K562 (cell line): ENCODE data around the gene ADCY6. TPM values are rescaled to one million over a fixed set of nuclear protein-coding genes. Genes with fewer than 3 reads are reported as not detected.

Source experiments
- DACH1 ChIP-seq: fragments of 450-650 bp; IDR thresholded peaks from 2 replicates; pipeline ENCODE4 v1.6.1; 2018; ENCODE audit not compliant: partially characterized antibody
- ESRRA ChIP-seq: fragments of 450-650 bp; IDR thresholded peaks from 2 replicates; pipeline ENCODE4 v1.6.1; 2014; ENCODE audit warnings: low read depth, mild to moderate bottlenecking, moderate library complexity, borderline replicate concordance
- FOXA3 ChIP-seq, 2 experiments: fragments of 450-650 bp in 1 of 2; sonication (generic) in 1 of 2; formaldehyde crosslinking; IDR thresholded peaks in 1 of 2; conservative IDR thresholded peaks in 1 of 2; 2 replicates each; pipeline versions ENCODE4 v1.4.0 to v1.8.0; 2020 to 2022; ENCODE audit warnings: mild to moderate bottlenecking in 2 of 2, missing genetic modification reagents in 1 of 2
- FOXK2 ChIP-seq, 2 experiments: fragments of 450-650 bp; IDR thresholded peaks in 1 of 2; conservative IDR thresholded peaks in 1 of 2; 2 replicates each; pipeline ENCODE4 v1.6.1; 2016; ENCODE audit warnings: low read depth in 2 of 2, mild to moderate bottlenecking in 1 of 2
- L3MBTL2 ChIP-seq: fragments of 450-650 bp; IDR thresholded peaks from 2 replicates; pipeline ENCODE4 v1.6.1; 2016; ENCODE audit warnings: mild to moderate bottlenecking, moderate library complexity
- MXI1 ChIP-seq: IDR thresholded peaks from 2 replicates; pipeline ENCODE4 v1.6.1; 2011; ENCODE audit warnings: low read depth, mild to moderate bottlenecking, improper control_type of control experiment, low read length
- NR4A1 ChIP-seq, 2 experiments: fragments of 250-450 bp in 1 of 2; fragments of 450-650 bp in 1 of 2; sonication (Bioruptor Pico) in 1 of 2; IDR thresholded peaks; 2 replicates each; pipeline versions ENCODE4 v1.4.0 to v1.6.1; 2016 to 2020; ENCODE audit warnings: mild to moderate bottlenecking in 2 of 2, missing compliant biosample characterization in 1 of 2, missing genetic modification characterization in 1 of 2, moderate library complexity in 1 of 2
- PHF8 ChIP-seq: fragments of 200-600 bp; sonication (generic); IDR thresholded peaks from 2 replicates; pipeline ENCODE4 v1.6.1; 2012; ENCODE audit warnings: mixed run types, mild to moderate bottlenecking, inconsistent platforms, low read length, moderate library complexity, borderline replicate concordance
- POLR2G ChIP-seq: fragments of 200-400 bp; formaldehyde crosslinking; IDR thresholded peaks from 2 replicates; pipeline ENCODE4 v1.6.1; 2017; ENCODE audit warnings: low read depth, mild to moderate bottlenecking, antibody characterized with exemption, low read length, moderate library complexity
- SMARCC2 ChIP-seq: fragments of 450-650 bp; IDR thresholded peaks from 2 replicates; pipeline ENCODE4 v1.6.1; 2017; ENCODE audit warnings: antibody characterized with exemption, moderate library complexity, mild to moderate bottlenecking, low read depth
- TAF15 ChIP-seq: fragments of 200-400 bp; formaldehyde crosslinking; IDR thresholded peaks from 2 replicates; pipeline ENCODE4 v1.6.1; 2017; ENCODE audit warnings: mild to moderate bottlenecking, low read depth, low read length, moderate library complexity
- TARDBP ChIP-seq: fragments of 450-650 bp; IDR thresholded peaks from 2 replicates; pipeline ENCODE4 v1.6.1; 2016
- TFAM ChIP-seq: fragments of 250-450 bp; sonication (Bioruptor Pico); conservative IDR thresholded peaks from 2 replicates; pipeline ENCODE4 v1.5.0; 2021; ENCODE audit warnings: mild to moderate bottlenecking, moderate library complexity
- ZNF23 ChIP-seq: fragments of 250-450 bp; sonication (Bioruptor Pico); IDR thresholded peaks from 2 replicates; pipeline ENCODE4 v1.4.0; 2020; ENCODE audit warnings: mild to moderate bottlenecking
- ZNF764 ChIP-seq: fragments of 250-450 bp; sonication (Bioruptor Pico); IDR thresholded peaks from 2 replicates; pipeline ENCODE4 v1.4.0; 2020; ENCODE audit warnings: low read depth, mild to moderate bottlenecking, moderate library complexity
- polyA plus RNA-seq, 8 experiments: library from polyadenylated mRNA; depleted of rRNA in 4 of 8; stranded (reverse) in 5 of 8; unstranded in 3 of 8; fragments of >200 nt; fragmentation: Nextera tagmentation in 2 of 8; fragmentation: Illumina TruSeq in 1 of 8; extraction: Ambion mirVana in 2 of 8; extraction: Trizol in 1 of 8; gene quantifications; 2 replicates each; pipeline versions ENCODE4 v1.2.1 to v1.2.3, GENCODE V29; 2011 to 2014; ENCODE audit warnings: inconsistent platforms in 1 of 8, missing spikeins in 1 of 8
- total RNA-seq, 7 experiments: library from RNA; depleted of rRNA in 6 of 7; stranded (reverse); fragments of >200 nt in 6 of 7; fragmentation: Illumina TruSeq in 2 of 7; extraction: Trizol in 2 of 7; gene quantifications; 2 replicates each; pipeline versions ENCODE4 v1.2.1 to v1.2.3, GENCODE V29; 2011 to 2021; ENCODE audit warnings: low replicate concordance in 1 of 7
- TF ChIP-seq, protein P1 (sequence below): fragments of 450-650 bp; IDR thresholded peaks from 2 replicates; pipeline ENCODE4 v1.6.1; 2014; ENCODE audit warnings: low read depth, mild to moderate bottlenecking, moderate library complexity, borderline replicate concordance
- TF ChIP-seq, protein P2 (sequence below): sonication (generic); formaldehyde crosslinking; IDR thresholded peaks from 2 replicates; pipeline ENCODE4 v1.8.0; 2022; ENCODE audit warnings: missing genetic modification reagents, mild to moderate bottlenecking, moderate library complexity, borderline replicate concordance
- TF ChIP-seq, protein P3 (sequence below): sonication (generic); formaldehyde crosslinking; IDR thresholded peaks from 2 replicates; pipeline ENCODE4 v1.8.0; 2023; ENCODE audit warnings: missing genetic modification reagents, mild to moderate bottlenecking, borderline replicate concordance

ADCY6 gene
- total and polyA plus RNA-seq, 9 of the 15 experiments (the other 6 are each of a cell fraction or from before 2014, with no cell fraction given), result 0.01 to 1.0 (median 0.53) TPM

DNA sequence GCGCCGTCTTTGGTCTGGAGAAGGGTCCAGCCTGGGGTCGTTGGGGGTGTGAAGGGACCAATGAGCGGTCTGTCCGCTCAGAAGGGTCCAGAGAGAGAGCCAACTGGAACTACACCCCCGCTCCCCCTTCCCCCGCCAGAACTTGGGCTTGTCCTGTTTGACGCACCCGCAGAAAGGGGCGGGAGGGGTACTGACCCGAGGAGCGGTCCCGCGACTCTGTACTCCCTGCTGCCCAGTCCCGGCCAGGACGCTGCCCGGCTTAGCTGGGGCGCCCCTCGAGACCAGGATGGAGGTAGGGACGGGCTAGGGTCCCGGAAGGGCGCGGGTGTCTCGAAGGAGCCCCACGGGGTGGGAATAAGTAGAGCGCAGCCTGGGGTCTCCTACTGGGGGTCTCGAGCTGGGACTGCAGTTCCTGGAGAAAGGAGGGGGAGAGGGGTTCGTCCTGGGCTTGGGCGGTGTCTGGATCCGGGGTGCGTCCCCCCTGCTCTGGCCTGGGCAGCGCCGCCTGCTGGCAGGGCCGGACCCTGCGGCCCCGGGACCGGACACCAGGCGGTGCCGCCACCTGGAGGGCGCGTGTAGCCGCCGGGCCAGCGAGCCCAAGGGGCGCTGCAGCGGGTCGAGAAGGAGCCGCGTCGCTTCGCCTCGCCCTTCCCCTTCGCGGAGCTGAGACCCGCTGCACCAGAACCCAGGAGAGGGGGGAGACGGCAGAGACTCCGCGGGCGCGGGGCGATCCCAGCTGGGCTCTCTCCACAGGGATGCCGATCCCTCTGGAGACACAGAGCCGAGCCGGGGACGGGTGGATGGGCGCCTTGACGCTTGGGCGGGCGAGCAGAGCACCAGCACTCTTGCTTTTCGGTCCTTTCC lies 25.6 kb upstream of the ADCY6 start (continued):
- TF ChIP-seq, protein P1, sequence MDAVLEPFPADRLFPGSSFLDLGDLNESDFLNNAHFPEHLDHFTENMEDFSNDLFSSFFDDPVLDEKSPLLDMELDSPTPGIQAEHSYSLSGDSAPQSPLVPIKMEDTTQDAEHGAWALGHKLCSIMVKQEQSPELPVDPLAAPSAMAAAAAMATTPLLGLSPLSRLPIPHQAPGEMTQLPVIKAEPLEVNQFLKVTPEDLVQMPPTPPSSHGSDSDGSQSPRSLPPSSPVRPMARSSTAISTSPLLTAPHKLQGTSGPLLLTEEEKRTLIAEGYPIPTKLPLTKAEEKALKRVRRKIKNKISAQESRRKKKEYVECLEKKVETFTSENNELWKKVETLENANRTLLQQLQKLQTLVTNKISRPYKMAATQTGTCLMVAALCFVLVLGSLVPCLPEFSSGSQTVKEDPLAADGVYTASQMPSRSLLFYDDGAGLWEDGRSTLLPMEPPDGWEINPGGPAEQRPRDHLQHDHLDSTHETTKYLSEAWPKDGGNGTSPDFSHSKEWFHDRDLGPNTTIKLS, result 0 out of 2 replicates have a peak, but pooled peaks have one; percentile 37
- TF ChIP-seq, protein P2, sequence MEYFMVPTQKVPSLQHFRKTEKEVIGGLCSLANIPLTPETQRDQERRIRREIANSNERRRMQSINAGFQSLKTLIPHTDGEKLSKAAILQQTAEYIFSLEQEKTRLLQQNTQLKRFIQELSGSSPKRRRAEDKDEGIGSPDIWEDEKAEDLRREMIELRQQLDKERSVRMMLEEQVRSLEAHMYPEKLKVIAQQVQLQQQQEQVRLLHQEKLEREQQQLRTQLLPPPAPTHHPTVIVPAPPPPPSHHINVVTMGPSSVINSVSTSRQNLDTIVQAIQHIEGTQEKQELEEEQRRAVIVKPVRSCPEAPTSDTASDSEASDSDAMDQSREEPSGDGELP, result peak; percentile 84
- TF ChIP-seq POLR2G (peak; percentile 88), L3MBTL2 (peak; percentile 53), FOXK2 (conservative IDR thresholded peaks at IDR 0.05 in 1 of 2, IDR thresholded peaks at IDR 0.05 in 1 of 2; ENCODE audit: low read depth in 2 of 2) (peak; percentile 25 to 26; a peak in 2 of 4 replicates), TAF15 (no peak), ZNF23 (no peak), TARDBP (peak; percentile 79; the same call in 1 of the 2 replicates), ZNF764 (peak; percentile 92), TFAM (CRISPR knock-in tag) (no peak), SMARCC2 (0 out of 2 replicates have a peak, but pooled peaks have one; percentile 35), PHF8 (peak; percentile 68; the same call in 1 of the 2 replicates), NR4A1 (CRISPR knock-in tag; IDR thresholded peaks at IDR 0.05) (no peak), NR4A1 (tag; IDR thresholded peaks at IDR 0.05) (0 out of 2 replicates have a peak, but pooled peaks have one; percentile 46), ESRRA (peak; percentile 67), FOXA3 (CRISPR knock-in tag; conservative IDR thresholded peaks at IDR 0.05 in 1 of 2, IDR thresholded peaks at IDR 0.05 in 1 of 2) (peak in 1 of 2 experiments; percentile 78; a peak in 2 of 4 replicates), DACH1 (peak; percentile 54), MXI1 (no peak)
- TF ChIP-seq, protein P3, sequence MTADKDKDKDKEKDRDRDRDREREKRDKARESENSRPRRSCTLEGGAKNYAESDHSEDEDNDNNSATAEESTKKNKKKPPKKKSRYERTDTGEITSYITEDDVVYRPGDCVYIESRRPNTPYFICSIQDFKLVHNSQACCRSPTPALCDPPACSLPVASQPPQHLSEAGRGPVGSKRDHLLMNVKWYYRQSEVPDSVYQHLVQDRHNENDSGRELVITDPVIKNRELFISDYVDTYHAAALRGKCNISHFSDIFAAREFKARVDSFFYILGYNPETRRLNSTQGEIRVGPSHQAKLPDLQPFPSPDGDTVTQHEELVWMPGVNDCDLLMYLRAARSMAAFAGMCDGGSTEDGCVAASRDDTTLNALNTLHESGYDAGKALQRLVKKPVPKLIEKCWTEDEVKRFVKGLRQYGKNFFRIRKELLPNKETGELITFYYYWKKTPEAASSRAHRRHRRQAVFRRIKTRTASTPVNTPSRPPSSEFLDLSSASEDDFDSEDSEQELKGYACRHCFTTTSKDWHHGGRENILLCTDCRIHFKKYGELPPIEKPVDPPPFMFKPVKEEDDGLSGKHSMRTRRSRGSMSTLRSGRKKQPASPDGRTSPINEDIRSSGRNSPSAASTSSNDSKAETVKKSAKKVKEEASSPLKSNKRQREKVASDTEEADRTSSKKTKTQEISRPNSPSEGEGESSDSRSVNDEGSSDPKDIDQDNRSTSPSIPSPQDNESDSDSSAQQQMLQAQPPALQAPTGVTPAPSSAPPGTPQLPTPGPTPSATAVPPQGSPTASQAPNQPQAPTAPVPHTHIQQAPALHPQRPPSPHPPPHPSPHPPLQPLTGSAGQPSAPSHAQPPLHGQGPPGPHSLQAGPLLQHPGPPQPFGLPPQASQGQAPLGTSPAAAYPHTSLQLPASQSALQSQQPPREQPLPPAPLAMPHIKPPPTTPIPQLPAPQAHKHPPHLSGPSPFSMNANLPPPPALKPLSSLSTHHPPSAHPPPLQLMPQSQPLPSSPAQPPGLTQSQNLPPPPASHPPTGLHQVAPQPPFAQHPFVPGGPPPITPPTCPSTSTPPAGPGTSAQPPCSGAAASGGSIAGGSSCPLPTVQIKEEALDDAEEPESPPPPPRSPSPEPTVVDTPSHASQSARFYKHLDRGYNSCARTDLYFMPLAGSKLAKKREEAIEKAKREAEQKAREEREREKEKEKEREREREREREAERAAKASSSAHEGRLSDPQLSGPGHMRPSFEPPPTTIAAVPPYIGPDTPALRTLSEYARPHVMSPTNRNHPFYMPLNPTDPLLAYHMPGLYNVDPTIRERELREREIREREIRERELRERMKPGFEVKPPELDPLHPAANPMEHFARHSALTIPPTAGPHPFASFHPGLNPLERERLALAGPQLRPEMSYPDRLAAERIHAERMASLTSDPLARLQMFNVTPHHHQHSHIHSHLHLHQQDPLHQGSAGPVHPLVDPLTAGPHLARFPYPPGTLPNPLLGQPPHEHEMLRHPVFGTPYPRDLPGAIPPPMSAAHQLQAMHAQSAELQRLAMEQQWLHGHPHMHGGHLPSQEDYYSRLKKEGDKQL, result no peak
